DOHH2 (cell line): ENCODE measurements around the gene TBC1D2B.

ENCODE experiments used
- H3F3A ChIP-seq: fragments of 200-600 bp; sonication (generic), shearing (Covaris generic); 2 replicates; pipeline ENCODE4 v1.6.0; 2016; ENCODE audit warnings: antibody characterized with exemption, mild to moderate bottlenecking; ENCODE audit not compliant: control insufficient read depth, insufficient read depth
- H3K27ac ChIP-seq: fragments of 200-600 bp; sonication (generic); 2 replicates; pipeline ENCODE4 v1.5.1; 2014; ENCODE audit warnings: low read depth, mild to moderate bottlenecking, low read length, moderate library complexity
- H3K27me3 ChIP-seq: fragments of 200-600 bp; sonication (generic); 2 replicates; pipeline ENCODE4 v1.6.1; 2014; ENCODE audit warnings: mild to moderate bottlenecking, low read length, mixed read lengths; ENCODE audit not compliant: control insufficient read depth
- H3K36me3 ChIP-seq: fragments of 200-600 bp; sonication (generic); 2 replicates; pipeline ENCODE4 v1.6.1; 2014; ENCODE audit warnings: mild to moderate bottlenecking, low read length, moderate library complexity, mixed read lengths; ENCODE audit not compliant: control insufficient read depth
- H3K4me1 ChIP-seq: fragments of 200-600 bp; sonication (generic); 2 replicates; pipeline ENCODE4 v1.6.1; 2014; ENCODE audit warnings: mild to moderate bottlenecking, low read length, mixed read lengths; ENCODE audit not compliant: control insufficient read depth
- H3K4me2 ChIP-seq: fragments of 200-600 bp; sonication (generic); 2 replicates; pipeline ENCODE4 v1.6.0; 2014; ENCODE audit warnings: mild to moderate bottlenecking, low read length, moderate library complexity
- H3K4me3 ChIP-seq: fragments of 200-600 bp; sonication (generic); 2 replicates; pipeline ENCODE4 v1.5.1; 2014; ENCODE audit warnings: mild to moderate bottlenecking, low read length, mixed read lengths
- H3K79me2 ChIP-seq: fragments of 200-600 bp; sonication (generic); 2 replicates; pipeline ENCODE4 v1.6.1; 2014; ENCODE audit warnings: mild to moderate bottlenecking, low read length, mixed read lengths; ENCODE audit not compliant: control insufficient read depth
- H3K9me2 ChIP-seq: fragments of 200-600 bp; sonication (generic); replicated peaks from 2 replicates; pipeline ENCODE4 v1.6.1; 2014; ENCODE audit warnings: mild to moderate bottlenecking, low read length, mixed read lengths; ENCODE audit not compliant: control insufficient read depth
- H3K9me3 ChIP-seq: fragments of 200-600 bp; sonication (generic); 2 replicates; pipeline ENCODE4 v1.6.1; 2014; ENCODE audit warnings: antibody characterized with exemption, low read length, mixed read lengths; ENCODE audit not compliant: control insufficient read depth, insufficient read depth
- H4K20me1 ChIP-seq: fragments of 200-600 bp; sonication (generic); 2 replicates; pipeline ENCODE4 v1.6.0; 2014; ENCODE audit warnings: low read depth, mild to moderate bottlenecking, antibody characterized with exemption, low read length, moderate library complexity; ENCODE audit not compliant: control insufficient read depth, insufficient read depth
- EZH2phosphoT487 ChIP-seq: fragments of 200-600 bp; sonication (generic); IDR thresholded peaks from 2 replicates; pipeline ENCODE4 v1.6.1; 2017; ENCODE audit warnings: borderline replicate concordance, mild to moderate bottlenecking, antibody characterized with exemption, low read length, moderate library complexity, mixed read lengths
- TF ChIP-seq, protein P1 (sequence below): fragments of 200-600 bp; sonication (generic); IDR thresholded peaks from one replicate; pipeline ENCODE4 v1.5.1; 2014; ENCODE audit warnings: antibody characterized with exemption, mild to moderate bottlenecking, low read depth, low read length; ENCODE audit not compliant: poor library complexity, severe bottlenecking

Gene TBC1D2B

DNA sequence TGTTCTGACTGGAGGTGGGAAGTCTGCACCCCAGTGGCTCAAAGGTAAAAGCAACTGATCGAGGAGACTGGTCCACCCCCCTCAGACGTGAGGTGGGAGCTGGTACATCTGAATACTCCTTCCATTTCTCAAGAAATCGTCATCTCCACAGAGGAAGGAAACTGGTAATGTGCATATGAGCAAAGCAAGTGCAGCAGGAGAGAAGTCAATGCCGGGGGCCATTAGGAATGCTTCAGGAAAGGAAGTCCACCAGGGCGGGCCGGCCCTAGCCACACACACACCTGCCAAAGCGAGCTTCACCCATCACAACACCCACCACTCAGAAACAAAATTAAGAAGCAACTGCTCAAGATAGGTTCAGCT is 8.5 kb downstream of the TBC1D2B start:
- Histone ChIP-seq H3F3A (peaks cover 4% of the 10 kb centered on the region; the same call in 1 of the 2 replicates), H3K36me3 (peaks cover 5% of the 10 kb centered on the region; the same call in 1 of the 2 replicates), H3K79me2 (peaks cover 82% of the 10 kb centered on the region), H3K9me2 (no peaks in the 10 kb centered on the region), H3K4me3 (no peak overlapping the region), H3K27me3 (no peaks in the 10 kb centered on the region), H3K9me3 (no peaks in the 10 kb centered on the region), H3K4me1 (peaks cover 51% of the 10 kb centered on the region), H3K4me2 (no peak overlapping the region), H3K27ac (no peak overlapping the region), H4K20me1 (0 out of 2 replicates have a peak, but pooled peaks cover 5% of the 10 kb centered on the region)
- TF ChIP-seq EZH2phosphoT487 = no peak
- TF ChIP-seq, protein P1, sequence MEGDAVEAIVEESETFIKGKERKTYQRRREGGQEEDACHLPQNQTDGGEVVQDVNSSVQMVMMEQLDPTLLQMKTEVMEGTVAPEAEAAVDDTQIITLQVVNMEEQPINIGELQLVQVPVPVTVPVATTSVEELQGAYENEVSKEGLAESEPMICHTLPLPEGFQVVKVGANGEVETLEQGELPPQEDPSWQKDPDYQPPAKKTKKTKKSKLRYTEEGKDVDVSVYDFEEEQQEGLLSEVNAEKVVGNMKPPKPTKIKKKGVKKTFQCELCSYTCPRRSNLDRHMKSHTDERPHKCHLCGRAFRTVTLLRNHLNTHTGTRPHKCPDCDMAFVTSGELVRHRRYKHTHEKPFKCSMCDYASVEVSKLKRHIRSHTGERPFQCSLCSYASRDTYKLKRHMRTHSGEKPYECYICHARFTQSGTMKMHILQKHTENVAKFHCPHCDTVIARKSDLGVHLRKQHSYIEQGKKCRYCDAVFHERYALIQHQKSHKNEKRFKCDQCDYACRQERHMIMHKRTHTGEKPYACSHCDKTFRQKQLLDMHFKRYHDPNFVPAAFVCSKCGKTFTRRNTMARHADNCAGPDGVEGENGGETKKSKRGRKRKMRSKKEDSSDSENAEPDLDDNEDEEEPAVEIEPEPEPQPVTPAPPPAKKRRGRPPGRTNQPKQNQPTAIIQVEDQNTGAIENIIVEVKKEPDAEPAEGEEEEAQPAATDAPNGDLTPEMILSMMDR = no peak

- Histone ChIP-seq H3K27ac (no peak overlapping the region), H3K36me3 (peaks cover 5% of the 10 kb centered on the region; the same call in 1 of the 2 replicates), H3K79me2 (peaks cover 92% of the 10 kb centered on the region), H3K4me1 (peaks cover 53% of the 10 kb centered on the region), H3F3A (no peaks in the 10 kb centered on the region), H3K9me3 (no peaks in the 10 kb centered on the region), H3K9me2 (no peaks in the 10 kb centered on the region), H3K4me2 (no peak overlapping the region; the same call in 1 of the 2 replicates), H3K27me3 (no peaks in the 10 kb centered on the region), H3K4me3 (no peak overlapping the region), H4K20me1 (peaks cover 5% of the 10 kb centered on the region; the same call in 1 of the 2 replicates)
- TF ChIP-seq EZH2phosphoT487 = no peak
- TF ChIP-seq, protein P1 = no peak
Observed at GRCh38 chr15:78067328-78068228, 9.9 kb downstream of the TBC1D2B start.

- no peaks in the 10 kb centered on the region for H3K9me3 ChIP-seq
- H3K27ac ChIP-seq = no peak overlapping the region
- H3K9me2 ChIP-seq = no peaks in the 10 kb centered on the region
- H3F3A ChIP-seq = 0 out of 2 replicates have a peak, but pooled peaks cover 2% of the 10 kb centered on the region
- no peak for TF ChIP-seq EZH2phosphoT487
- TF ChIP-seq, protein P1 = no peak
- H3K27me3 ChIP-seq = no peaks in the 10 kb centered on the region
- H3K4me3 ChIP-seq = peak overlapping the region; percentile 11; the same call in 1 of the 2 replicates
- peaks cover 5% of the 10 kb centered on the region; the same call in 1 of the 2 replicates for H4K20me1 ChIP-seq
- H3K79me2 ChIP-seq = peaks cover 85% of the 10 kb centered on the region
- H3K4me1 ChIP-seq = peaks cover 61% of the 10 kb centered on the region
- H3K36me3 ChIP-seq = peaks cover 5% of the 10 kb centered on the region; the same call in 1 of the 2 replicates
- H3K4me2 ChIP-seq = peak overlapping the region; percentile 23
Observed at GRCh38 chr15:78065973-78066946, 11.3 kb downstream of the TBC1D2B start.
